Ramos (cell line): ENCODE measurements around the gene DNAJC16.
"Not testable (repeated sequence)": the region's sequence is repeated elsewhere in the genome, so short reads cannot be mapped to it uniquely, and the experiment has no call there.

ENCODE experiments used
- in situ Hi-C: fragments of 300-500 bp; cut with MboI; formaldehyde crosslinking; loops from one replicate; pipeline ENCODE4 v1.14.3; 2022; ENCODE audit warnings: low sequenced_read_pairs; ENCODE audit not compliant: unreplicated experiment

The DNAJC16 gene

GRCh38 chr1:15504436-15504835 is 22.2 kb upstream of the DNAJC16 start:
- in situ Hi-C loops = no loop called here

DNA sequence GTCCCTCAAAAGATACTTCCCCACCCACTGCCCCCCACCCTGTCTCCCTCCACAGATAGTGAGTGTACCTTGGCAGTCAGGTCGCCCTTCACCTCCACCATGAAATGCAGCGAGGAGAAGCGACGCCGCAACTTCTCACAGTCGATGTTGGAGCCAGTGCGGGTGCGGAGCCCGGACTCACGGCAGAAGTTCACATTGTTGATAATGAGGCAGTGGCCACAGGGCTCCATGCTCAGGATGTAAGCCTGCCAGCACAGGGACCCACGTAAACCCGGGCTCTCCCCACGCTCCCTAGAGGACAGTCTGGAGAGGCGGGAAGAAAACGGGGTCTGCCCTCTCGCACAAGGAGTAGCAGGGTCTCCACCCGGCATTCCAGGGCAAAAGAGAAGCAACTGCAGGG is 19.8 kb upstream of the DNAJC16 start:
- in situ Hi-C loops = no loop called here

DNA sequence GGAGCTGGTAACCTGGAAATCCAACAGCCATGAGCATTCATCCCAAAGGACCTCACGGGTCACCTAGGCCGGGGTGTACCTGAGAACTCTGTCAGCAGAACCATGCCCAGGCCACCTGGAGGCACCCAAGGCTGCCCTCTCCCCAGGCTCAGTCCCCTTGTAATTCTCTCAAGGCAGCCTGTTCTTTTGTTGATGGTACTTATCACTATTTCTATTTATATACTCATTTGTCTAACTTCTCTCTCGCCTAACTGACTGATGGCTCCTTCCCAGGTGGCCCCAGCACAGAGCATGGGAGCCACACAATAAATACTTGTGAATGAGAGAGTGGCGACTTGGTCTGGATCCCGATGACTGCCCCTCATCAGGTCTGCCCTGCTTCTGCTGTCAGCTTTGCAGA is 19.4 kb upstream of the DNAJC16 start:
- in situ Hi-C loops = no loop called here

GRCh38 chr1:15508700-15509487 is 17.8 kb upstream of the DNAJC16 start:
- in situ Hi-C loops = no loop called here

GRCh38 chr1:15509586-15509985 is 17.1 kb upstream of the DNAJC16 start:
- in situ Hi-C loops = no loop called here

GRCh38 chr1:15510611-15511405 is 15.8 kb upstream of the DNAJC16 start:
- in situ Hi-C loops = no loop called here

- in situ Hi-C loops = no loop called here
Measured at GRCh38 chr1:15513192-15513591, 13.5 kb upstream of the DNAJC16 start.

GRCh38 chr1:15513919-15514318 is 12.7 kb upstream of the DNAJC16 start:
- in situ Hi-C loops = no loop called here

DNA sequence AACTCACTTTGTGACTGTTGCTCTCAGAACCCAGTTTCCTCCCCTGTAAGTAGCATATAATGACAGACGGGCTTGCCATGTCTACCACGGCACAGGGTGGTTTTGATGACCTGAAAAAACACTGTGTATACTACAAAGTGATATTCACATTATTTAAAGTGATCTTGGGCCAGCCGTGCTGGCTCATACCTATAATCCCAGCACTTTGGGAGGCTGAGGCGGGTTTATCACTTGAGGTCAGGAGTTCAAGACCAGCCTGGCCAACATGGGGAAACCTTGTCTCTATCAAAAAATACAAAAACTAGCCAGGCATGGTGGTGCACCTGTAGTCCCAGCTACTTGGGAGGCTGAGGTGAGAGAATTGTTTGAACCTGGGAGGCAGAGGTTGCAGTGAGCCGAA is 12.1 kb upstream of the DNAJC16 start:
- in situ Hi-C loops = not testable (repeated sequence)

GRCh38 chr1:15515022-15515663 is 11.5 kb upstream of the DNAJC16 start:
- in situ Hi-C loops = no loop called here

DNA sequence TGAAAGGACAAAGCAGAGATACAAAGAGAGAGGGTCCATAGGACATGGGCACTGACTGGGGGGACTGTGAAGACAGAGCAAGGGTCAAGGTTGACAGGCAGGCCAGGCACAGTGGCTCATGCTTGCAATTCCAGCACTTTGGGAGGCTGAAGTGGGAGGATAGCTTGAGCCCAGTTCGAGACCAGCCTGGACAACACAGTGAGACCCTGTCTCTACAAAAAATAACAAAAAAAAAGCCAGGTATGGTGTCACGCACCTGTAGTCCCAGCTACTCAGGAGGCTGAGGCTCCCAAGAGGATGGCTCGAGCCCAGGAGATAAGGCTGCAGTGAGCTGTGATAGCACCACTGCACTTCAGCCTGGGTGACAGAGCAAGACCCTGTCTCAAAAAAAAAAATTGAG is 7.0 kb upstream of the DNAJC16 start:
- in situ Hi-C loops = no loop called here

- in situ Hi-C loops = not testable (repeated sequence)
Measured at GRCh38 chr1:15521206-15521906, 5.3 kb upstream of the DNAJC16 start.

DNA sequence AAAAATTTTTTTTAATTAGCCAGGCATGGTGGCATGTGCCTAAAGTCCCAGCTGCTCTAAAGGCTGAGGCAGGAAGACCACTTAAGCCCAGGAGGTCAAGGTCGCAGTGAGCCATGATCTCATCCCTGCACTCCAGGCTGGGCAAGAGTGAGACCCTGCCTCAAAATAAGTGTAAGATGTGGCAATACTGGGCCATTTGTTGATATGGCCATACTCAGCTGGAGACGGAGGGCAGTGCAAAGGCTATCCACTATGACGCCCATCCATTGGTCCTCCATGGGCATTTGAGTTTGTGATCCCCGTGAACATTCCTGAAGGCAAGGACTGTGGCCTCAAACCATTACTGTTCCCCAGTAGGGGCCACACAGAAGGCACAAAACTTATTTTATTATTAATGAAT is 4.1 kb upstream of the DNAJC16 start:
- in situ Hi-C loops = no loop called here

GRCh38 chr1:15523104-15524020 is 3.3 kb upstream of the DNAJC16 start:
- in situ Hi-C loops = no loop called here

DNA sequence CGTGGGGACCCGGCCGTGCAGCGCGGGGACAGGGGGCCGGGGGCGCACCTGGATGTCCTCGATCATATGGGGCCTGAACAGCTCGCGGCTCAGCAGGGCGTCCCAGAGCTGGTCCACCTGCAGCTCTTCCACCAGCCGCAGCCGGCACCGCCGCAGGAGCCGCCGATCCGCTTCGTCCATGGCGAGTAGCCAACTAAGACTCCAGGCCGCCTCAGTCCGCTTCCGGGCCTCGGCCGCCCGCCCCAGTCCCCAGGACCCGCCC is 2.7 kb upstream of the DNAJC16 start, which contains the start of gene CASP9:
Gene CASP9 (minus strand): TSS at position 195 of the 262 bp plus-strand sequence. CDS start 15 bp downstream, at position 180.
- in situ Hi-C loops = no loop called here

DNA sequence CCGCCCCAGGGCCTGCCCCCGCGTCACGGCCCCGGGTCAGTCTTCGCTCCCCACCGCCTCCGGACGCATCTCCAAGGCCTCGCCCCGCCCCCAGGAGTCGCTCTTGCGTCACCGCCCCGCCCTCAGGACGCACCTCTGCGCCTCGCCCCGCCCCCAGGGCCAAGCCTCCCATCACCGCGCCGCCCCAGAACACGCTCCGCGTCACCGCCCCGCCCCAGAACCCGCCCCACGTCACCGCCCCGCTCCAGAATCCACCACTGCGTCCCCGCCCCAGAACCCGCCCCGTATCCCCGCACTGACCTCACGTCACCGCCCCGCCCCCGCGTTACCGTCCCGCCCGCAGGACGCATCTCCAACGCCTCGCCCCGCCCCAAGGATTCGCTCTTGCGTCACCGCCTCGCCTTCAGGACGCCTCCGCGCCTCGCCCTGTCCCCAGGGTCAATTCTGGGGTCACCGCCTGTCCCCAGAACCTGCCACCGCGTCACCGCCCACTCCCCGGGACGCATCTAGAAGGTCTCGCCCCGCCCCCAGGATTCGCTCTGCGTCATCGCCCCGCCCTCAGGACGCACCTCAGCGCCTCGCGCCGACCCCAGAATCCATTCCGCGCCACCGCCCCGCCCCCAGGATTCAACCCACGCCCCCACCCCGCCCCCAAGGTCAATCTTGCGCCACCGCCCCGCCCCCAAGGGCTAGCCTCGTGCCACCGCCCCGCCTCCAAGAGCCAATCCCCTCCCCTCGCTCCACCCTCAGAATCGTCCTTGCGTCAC is 2.2 kb upstream of the DNAJC16 start:
- in situ Hi-C loops = no loop called here

DNA sequence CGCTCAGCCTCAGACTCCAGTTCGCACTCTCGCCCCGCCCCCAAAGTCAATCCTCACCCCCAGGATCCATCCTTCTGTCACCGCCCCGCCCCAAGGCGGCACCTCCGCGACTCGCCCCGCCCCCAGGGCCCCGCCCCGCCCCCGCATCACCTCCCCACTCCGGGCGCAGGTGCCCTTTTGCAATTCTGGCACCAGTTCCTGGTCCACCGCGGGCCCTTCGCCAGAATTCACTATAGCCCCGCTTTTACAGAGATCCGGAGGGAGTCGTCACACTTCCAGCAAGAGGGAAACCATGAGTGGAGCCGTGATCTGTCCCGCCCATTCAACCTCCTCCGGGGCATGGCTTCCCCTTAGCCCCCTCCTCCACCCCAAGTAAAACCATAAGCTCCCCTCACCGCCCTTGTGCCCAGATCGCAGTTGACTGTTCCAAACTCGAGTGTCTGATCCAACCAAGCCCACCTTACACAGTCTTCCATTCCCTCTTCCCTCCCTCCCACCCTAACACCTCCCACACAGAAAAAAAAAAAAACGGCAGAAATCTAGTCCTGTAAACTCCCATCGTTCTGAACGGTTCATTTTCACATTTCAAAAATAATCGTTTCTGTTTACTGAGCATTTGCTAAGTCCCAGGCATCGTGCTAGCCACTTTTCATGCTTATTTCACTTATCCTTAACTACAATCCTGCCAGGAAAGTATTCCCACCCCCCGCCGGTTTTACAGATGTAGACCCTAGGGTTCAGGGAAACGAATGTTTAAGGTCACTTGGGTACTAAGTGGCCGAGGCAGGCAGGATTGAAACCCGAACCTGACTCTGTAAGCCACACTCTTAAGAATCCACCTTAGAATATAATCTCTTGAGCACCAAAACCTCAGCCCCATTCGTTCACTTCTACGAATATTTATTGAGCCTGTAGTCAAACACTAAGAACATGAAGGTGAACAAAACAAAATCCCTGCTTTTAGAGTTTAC is 1.3 kb upstream of the DNAJC16 start:
- in situ Hi-C loops = no loop called here

DNA sequence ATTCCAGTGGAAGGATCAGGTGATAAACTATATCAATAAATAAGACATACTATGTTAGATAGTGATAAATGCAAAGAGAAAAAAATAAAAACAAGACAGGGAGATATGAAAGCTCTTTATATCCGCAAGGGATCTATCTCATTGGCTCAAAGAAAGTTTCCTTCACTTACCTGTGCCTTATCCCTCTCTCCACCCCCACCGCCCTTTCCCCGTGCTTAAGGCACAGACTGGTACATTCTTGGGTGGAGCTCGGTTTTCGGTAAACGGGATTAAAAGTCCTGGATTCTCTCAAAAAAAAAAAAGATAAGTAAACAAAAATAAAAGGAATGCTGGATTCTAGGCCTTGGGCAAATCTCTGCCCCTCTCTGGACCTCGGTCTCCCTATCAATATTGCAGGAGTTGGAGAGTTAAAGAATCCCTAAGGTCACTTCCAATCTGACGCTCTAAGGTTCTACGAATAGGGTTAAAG is 593 bp upstream of the DNAJC16 start:
- in situ Hi-C loops = no loop called here
